ENCODE data around the gene TRAF4. TPM values are rescaled to one million over a fixed set of nuclear protein-coding genes. Genes with fewer than 3 reads are reported as not detected.

The TRAF4 gene
- total RNA-seq, 4 donors from 2014 or later: 18.4 to 42.8 (median 30.0) TPM

- whole genome bisulfite sequencing, 2 donors: 87 to 88% methylated on average over 18 of the region's 18 CpGs
- peaks cover 0 to 30% (median 0%) of the 10 kb centered on the region in 4 donors for H3K4me1 ChIP-seq
- no peaks in the 10 kb centered on the region for H3K27me3 ChIP-seq
- no peaks in the 10 kb centered on the region for H3K9me3 ChIP-seq
- H3K27ac ChIP-seq: no peak overlapping the region
- H3K4me3 ChIP-seq: no peak overlapping the region
- TF ChIP-seq EP300 (IDR thresholded peaks at IDR 0.05) (no peak), CTCF (IDR thresholded peaks at IDR 0.05) (no peak), POLR2A (IDR thresholded peaks at IDR 0.05) (no peak)
- DNase-seq (ENCODE audit: low spot score in 2 of 2): no peak
- peaks cover 6 to 21% (median 11%) of the 10 kb centered on the region in 3 donors for H3K36me3 ChIP-seq
Measured at GRCh38 chr17:28759256-28759865, 15.6 kb downstream of the TRAF4 start.

GRCh38 chr17:28760601-28761562 lies 17.1 kb downstream of the TRAF4 start:
- H3K27ac ChIP-seq: no peak overlapping the region
- no peaks in the 10 kb centered on the region for H3K27me3 ChIP-seq
- no peaks in the 10 kb centered on the region for H3K9me3 ChIP-seq
- 26 to 28% methylated on average over 9 of the region's 9 CpGs for WGBS, 2 donors
- TF ChIP-seq CTCF (IDR thresholded peaks at IDR 0.05): no peak
- TF ChIP-seq EP300 (IDR thresholded peaks at IDR 0.05): no peak
- no peak for TF ChIP-seq POLR2A (IDR thresholded peaks at IDR 0.05)
- H3K4me3 ChIP-seq: no peak overlapping the region
- peaks cover 6 to 35% (median 11%) of the 10 kb centered on the region in 3 donors for H3K36me3 ChIP-seq
- DNase-seq (ENCODE audit: low spot score in 2 of 2): peak in 1 of 2 donors; percentile 38
- peaks cover 0 to 24% (median 0%) of the 10 kb centered on the region in 4 donors for H3K4me1 ChIP-seq

DNA sequence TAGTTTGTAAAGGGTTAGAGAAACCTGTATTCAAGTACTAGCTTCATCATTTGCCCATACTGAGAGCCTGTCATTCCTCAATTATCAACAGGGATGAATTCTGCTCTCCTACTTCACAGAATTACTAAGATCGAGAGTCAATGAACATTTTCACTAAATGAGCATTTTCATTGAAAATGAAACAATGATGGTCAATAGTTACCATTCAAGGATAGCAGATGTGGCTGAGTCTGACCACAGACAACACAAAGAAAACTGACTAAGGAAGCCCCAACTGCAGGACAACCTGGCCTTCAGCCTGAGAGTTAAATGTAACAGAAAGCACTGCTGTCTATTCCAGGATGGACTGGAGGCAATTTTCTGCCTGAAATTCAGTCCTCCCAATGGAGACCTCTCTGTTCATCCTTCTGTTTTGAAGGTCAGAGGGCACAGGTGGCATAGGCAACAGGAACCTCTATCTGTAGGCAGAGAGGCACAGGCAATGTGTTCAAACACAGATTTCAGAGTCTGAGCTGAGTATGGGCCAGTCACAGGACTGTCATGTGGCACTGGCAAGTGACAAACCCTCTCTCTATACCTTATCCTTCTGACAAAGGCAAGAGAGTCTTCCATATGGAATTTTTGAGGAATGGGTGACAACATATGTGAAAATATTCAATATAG lies 19.5 kb downstream of the TRAF4 start:
- no peak overlapping the region for H3K4me3 ChIP-seq
- H3K27me3 ChIP-seq: no peaks in the 10 kb centered on the region
- H3K9me3 ChIP-seq: no peaks in the 10 kb centered on the region
- H3K36me3 ChIP-seq: peaks cover 6 to 47% (median 11%) of the 10 kb centered on the region in 3 donors
- H3K27ac ChIP-seq: peak overlapping the region in 1 of 4 donors; percentile 27
- TF ChIP-seq CTCF (IDR thresholded peaks at IDR 0.05): no peak
- no peak for TF ChIP-seq POLR2A (IDR thresholded peaks at IDR 0.05)
- 86 to 92% methylated on average over 1 of the region's 1 CpG for WGBS, 2 donors
- no peak for DNase-seq (ENCODE audit: low spot score in 2 of 2)
- peaks cover 0 to 24% (median 0%) of the 10 kb centered on the region in 4 donors for H3K4me1 ChIP-seq

- Histone ChIP-seq H3K4me3 (no peak overlapping the region), H3K36me3 (peaks cover 5 to 42% (median 6%) of the 10 kb centered on the region in 3 donors), H3K27ac (peak overlapping the region in 1 of 4 donors; percentile 27), H3K9me3 (no peaks in the 10 kb centered on the region), H3K27me3 (no peaks in the 10 kb centered on the region), H3K4me1 (peaks cover 0 to 25% (median 0%) of the 10 kb centered on the region in 4 donors)
- TF ChIP-seq CTCF (IDR thresholded peaks at IDR 0.05) (peak; percentile 82 to 88 (median 86)), EP300 (IDR thresholded peaks at IDR 0.05) (peak in 1 of 2 donors; percentile 26), POLR2A (IDR thresholded peaks at IDR 0.05) (no peak)
- DNase-seq (ENCODE audit: low spot score in 2 of 2): peak; percentile 85 to 99
- 59% methylated on average over 5 of the region's 5 CpGs for WGBS, 2 donors
Measured at GRCh38 chr17:28763804-28764266, 20.0 kb downstream of the TRAF4 start.
